22Rv1 (cell line): ENCODE measurements around the gene NUP188.

Experiments used
- ZFX ChIP-seq: fragments of 450-650 bp; IDR thresholded peaks from 2 replicates; pipeline ENCODE4 v1.6.1; 2017; ENCODE audit warnings: antibody characterized with exemption, borderline replicate concordance
- TF ChIP-seq, protein P1 (sequence below): fragments of 450-650 bp; IDR thresholded peaks from 2 replicates; pipeline ENCODE4 v1.5.1; 2017; ENCODE audit warnings: mild to moderate bottlenecking

DNA sequence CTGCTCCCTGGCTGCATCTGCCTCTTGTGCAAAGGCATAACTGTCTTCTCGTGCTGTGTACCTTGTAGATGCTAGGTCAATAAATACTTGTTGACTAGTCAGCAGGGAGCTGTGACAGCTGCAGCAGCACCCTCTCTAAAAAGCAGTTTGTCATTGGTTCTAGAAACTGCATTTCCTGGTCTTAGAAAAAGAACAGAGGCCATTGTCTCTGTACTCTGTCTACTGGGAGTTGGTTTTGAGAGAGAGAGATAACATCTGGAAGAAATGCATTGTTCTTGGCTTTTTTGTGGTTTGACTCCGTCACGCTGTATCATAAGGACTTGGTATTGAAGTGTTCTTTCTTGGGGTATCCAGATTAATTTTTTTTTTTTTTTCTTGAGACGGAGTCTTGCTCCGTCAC lies 48.3 kb downstream of the NUP188 start:
- TF ChIP-seq, protein P1, sequence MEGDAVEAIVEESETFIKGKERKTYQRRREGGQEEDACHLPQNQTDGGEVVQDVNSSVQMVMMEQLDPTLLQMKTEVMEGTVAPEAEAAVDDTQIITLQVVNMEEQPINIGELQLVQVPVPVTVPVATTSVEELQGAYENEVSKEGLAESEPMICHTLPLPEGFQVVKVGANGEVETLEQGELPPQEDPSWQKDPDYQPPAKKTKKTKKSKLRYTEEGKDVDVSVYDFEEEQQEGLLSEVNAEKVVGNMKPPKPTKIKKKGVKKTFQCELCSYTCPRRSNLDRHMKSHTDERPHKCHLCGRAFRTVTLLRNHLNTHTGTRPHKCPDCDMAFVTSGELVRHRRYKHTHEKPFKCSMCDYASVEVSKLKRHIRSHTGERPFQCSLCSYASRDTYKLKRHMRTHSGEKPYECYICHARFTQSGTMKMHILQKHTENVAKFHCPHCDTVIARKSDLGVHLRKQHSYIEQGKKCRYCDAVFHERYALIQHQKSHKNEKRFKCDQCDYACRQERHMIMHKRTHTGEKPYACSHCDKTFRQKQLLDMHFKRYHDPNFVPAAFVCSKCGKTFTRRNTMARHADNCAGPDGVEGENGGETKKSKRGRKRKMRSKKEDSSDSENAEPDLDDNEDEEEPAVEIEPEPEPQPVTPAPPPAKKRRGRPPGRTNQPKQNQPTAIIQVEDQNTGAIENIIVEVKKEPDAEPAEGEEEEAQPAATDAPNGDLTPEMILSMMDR, result no peak
- no peak for TF ChIP-seq ZFX
